ENCODE data around the gene IL19. TPM values are rescaled to one million over a fixed set of nuclear protein-coding genes. Genes with fewer than 3 reads are reported as not detected.
A peak's percentile ranks its signal among the peaks of the same experiment; 100 is the strongest.

Gene IL19
- total and polyA plus RNA-seq, 2 experiments from 2014 or later: 0.37 TPM; not detected in 1

DNA sequence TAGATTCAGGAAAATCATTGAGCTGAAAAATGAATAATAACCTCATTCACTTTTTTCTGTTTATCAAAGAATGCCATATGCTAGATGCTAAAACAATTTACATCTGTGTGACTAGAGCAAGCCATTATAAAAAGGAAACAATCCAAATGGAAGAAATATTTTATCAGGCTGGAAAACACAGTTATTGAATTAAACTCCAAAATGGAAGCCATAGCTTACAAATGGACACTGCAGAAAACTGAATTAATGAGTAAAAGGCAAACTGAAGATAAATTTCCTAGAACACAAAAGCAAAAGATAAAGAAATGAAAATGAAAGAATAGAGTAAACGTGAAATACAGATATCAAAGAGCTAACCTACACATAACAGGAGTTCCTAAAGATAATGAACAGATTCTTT, 34.8 kb downstream of the IL19 start:
- Histone ChIP-seq H4K20me1 (ENCODE audit: insufficient read depth, poor library complexity, severe bottlenecking) (no peaks in the 10 kb centered on the region), H3K4me2 (no peak overlapping the region), H3K27me3 (no peaks in the 10 kb centered on the region), H3K9me3 (ENCODE audit: low read depth) (no peaks in the 10 kb centered on the region), H3K36me3 (replicated peaks; ENCODE audit: insufficient read depth, low read depth) (no peaks in the 10 kb centered on the region), H3K4me1 (ENCODE audit: insufficient read depth) (no peaks in the 10 kb centered on the region), H3K79me2 (no peaks in the 10 kb centered on the region), H2AFZ (no peak overlapping the region), H3K4me3 (no peak overlapping the region), H3K9me2 (replicated peaks; ENCODE audit: insufficient read depth) (no peaks in the 10 kb centered on the region), H3K27ac (no peak overlapping the region)
- WGBS (ENCODE audit: low lambda C conversion rate, missing lambda C conversion rate): 69% methylated on average over 1 of the region's 1 CpG
- no peak for TF ChIP-seq CTCF (IDR thresholded peaks at IDR 0.05; ENCODE audit: poor library complexity)
- TF ChIP-seq EZH2phosphoT487 (IDR thresholded peaks at IDR 0.05; ENCODE audit: low read depth, severe bottlenecking, unreplicated experiment): no peak
- TF ChIP-seq EZH2 (IDR thresholded peaks at IDR 0.05; ENCODE audit: borderline replicate concordance): no peak
- no peak for DNase-seq (ENCODE audit: low spot score)

- no peaks in the 10 kb centered on the region for H3K36me3 ChIP-seq (replicated peaks; ENCODE audit: insufficient read depth, low read depth)
- peak; percentile 41 for DNase-seq (ENCODE audit: low spot score)
- no peaks in the 10 kb centered on the region for H3K9me2 ChIP-seq (replicated peaks; ENCODE audit: insufficient read depth)
- H2AFZ ChIP-seq: no peak overlapping the region
- H4K20me1 ChIP-seq (ENCODE audit: insufficient read depth, poor library complexity, severe bottlenecking): no peaks in the 10 kb centered on the region
- no peak overlapping the region for H3K4me3 ChIP-seq
- H3K79me2 ChIP-seq: no peaks in the 10 kb centered on the region
- peak; percentile 33 for TF ChIP-seq CTCF (IDR thresholded peaks at IDR 0.05; ENCODE audit: poor library complexity)
- TF ChIP-seq EZH2 (IDR thresholded peaks at IDR 0.05; ENCODE audit: borderline replicate concordance): no peak
- no peak for TF ChIP-seq EZH2phosphoT487 (IDR thresholded peaks at IDR 0.05; ENCODE audit: low read depth, severe bottlenecking, unreplicated experiment)
- H3K27me3 ChIP-seq: no peaks in the 10 kb centered on the region
- no peaks in the 10 kb centered on the region for H3K9me3 ChIP-seq (ENCODE audit: low read depth)
- 35% methylated on average over 2 of the region's 2 CpGs for WGBS (ENCODE audit: low lambda C conversion rate, missing lambda C conversion rate)
- no peaks in the 10 kb centered on the region for H3K4me1 ChIP-seq (ENCODE audit: insufficient read depth)
- H3K27ac ChIP-seq: no peak overlapping the region
- no peak overlapping the region for H3K4me2 ChIP-seq
Measured at GRCh38 chr1:206808615-206809014, 38.0 kb downstream of the IL19 start.

DNA sequence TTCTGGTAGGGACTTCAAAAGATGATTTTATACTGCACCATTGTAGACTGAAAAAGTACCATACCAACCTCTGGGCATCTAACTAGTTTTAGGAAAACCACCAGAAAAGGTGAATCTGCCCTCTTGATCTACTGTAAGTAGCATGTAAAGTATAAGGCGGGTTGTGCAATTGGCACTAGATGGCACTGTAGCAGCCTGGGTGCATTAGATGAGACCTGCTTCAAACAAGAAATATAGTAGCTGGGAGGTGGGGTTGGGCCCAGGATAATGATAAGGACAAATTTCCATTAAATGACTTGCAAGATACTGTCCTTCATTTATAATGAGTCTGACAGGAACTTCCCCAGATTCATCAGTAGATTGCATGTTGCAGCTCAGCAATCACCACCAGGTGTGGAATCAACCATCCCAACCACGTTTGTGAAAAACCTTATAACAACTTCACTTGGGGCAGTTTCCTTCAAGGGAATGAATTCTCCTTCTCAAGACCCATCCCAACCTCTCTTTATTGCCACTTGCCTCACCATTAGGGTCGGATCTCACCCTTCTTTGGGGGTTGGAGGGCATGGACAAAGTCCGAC, 39.0 kb downstream of the IL19 start:
- no peak overlapping the region for H3K4me3 ChIP-seq
- no peak overlapping the region for H3K4me2 ChIP-seq
- no peaks in the 10 kb centered on the region for H3K79me2 ChIP-seq
- H2AFZ ChIP-seq: no peak overlapping the region
- H3K9me2 ChIP-seq (replicated peaks; ENCODE audit: insufficient read depth): no peaks in the 10 kb centered on the region
- peak; percentile 34 for DNase-seq (ENCODE audit: low spot score)
- H4K20me1 ChIP-seq (ENCODE audit: insufficient read depth, poor library complexity, severe bottlenecking): no peaks in the 10 kb centered on the region
- H3K4me1 ChIP-seq (ENCODE audit: insufficient read depth): no peaks in the 10 kb centered on the region
- no peaks in the 10 kb centered on the region for H3K9me3 ChIP-seq (ENCODE audit: low read depth)
- 79% methylated on average over 4 of the region's 4 CpGs for WGBS (ENCODE audit: low lambda C conversion rate, missing lambda C conversion rate)
- no peaks in the 10 kb centered on the region for H3K36me3 ChIP-seq (replicated peaks; ENCODE audit: insufficient read depth, low read depth)
- no peaks in the 10 kb centered on the region for H3K27me3 ChIP-seq
- no peak overlapping the region for H3K27ac ChIP-seq
- peak; percentile 49 for TF ChIP-seq CTCF (IDR thresholded peaks at IDR 0.05; ENCODE audit: poor library complexity)
- no peak for TF ChIP-seq EZH2phosphoT487 (IDR thresholded peaks at IDR 0.05; ENCODE audit: low read depth, severe bottlenecking, unreplicated experiment)

Measured in hepatocyte (in vitro differentiated cells).